HepG2 (cell line): ENCODE measurements around the gene SNRNP200. TPM values are rescaled to one million over a fixed set of nuclear protein-coding genes. Genes with fewer than 3 reads are reported as not detected.
A peak's percentile ranks its signal among the peaks of the same experiment; 100 is the strongest.

Experiments
- ASH2L ChIP-seq: fragments of 300-600, 200-600 bp; sonication (generic); IDR thresholded peaks from 2 replicates; pipeline ENCODE4 v1.7.0; 2017; ENCODE audit warnings: low read depth, mild to moderate bottlenecking, moderate library complexity, mixed read lengths, low read length; ENCODE audit not compliant: insufficient read length
- ATF7-NPFF ChIP-seq: sonication (generic); formaldehyde crosslinking; IDR thresholded peaks from 2 replicates; pipeline ENCODE4 v1.8.1; 2023; ENCODE audit warnings: mild to moderate bottlenecking, low read depth, missing genetic modification reagents, moderate library complexity
- DBP ChIP-seq: sonication (generic); formaldehyde crosslinking; IDR thresholded peaks from 2 replicates; pipeline ENCODE4 v1.4.0; 2020; ENCODE audit warnings: missing genetic modification reagents; ENCODE audit errors: not compliant biosample characterization
- HMGXB4 ChIP-seq, 2 experiments: sonication (generic) in 1 of 2; formaldehyde crosslinking in 1 of 2; IDR thresholded peaks; 2 replicates each; pipeline versions ENCODE4 v1.4.0 to v1.6.1; 2018 to 2020; ENCODE audit warnings: missing genetic modification reagents in 2 of 2, borderline replicate concordance in 1 of 2, low read depth in 1 of 2, mild to moderate bottlenecking in 1 of 2, missing biosample characterization in 1 of 2
- JARID2 ChIP-seq: sonication (generic); formaldehyde crosslinking; IDR thresholded peaks from 2 replicates; pipeline ENCODE4 v1.8.1; 2023; ENCODE audit warnings: missing genetic modification reagents, inconsistent platforms; ENCODE audit not compliant: insufficient replicate concordance
- MLLT10 ChIP-seq: sonication (generic); formaldehyde crosslinking; IDR thresholded peaks from 2 replicates; pipeline ENCODE4 v1.4.0; 2020; ENCODE audit warnings: missing genetic modification reagents
- RBAK ChIP-seq: sonication (generic); formaldehyde crosslinking; IDR thresholded peaks from 2 replicates; pipeline ENCODE4 v1.5.1; 2020; ENCODE audit warnings: mild to moderate bottlenecking, missing genetic modification reagents
- SMC3 ChIP-seq: IDR thresholded peaks from 2 replicates; pipeline ENCODE4 v1.6.1; 2011; ENCODE audit warnings: low read length, improper control_type of control experiment
- SNAI1 ChIP-seq: sonication (generic); formaldehyde crosslinking; IDR thresholded peaks from 2 replicates; pipeline ENCODE4 v1.5.0; 2020; ENCODE audit warnings: mild to moderate bottlenecking, missing genetic modification reagents, borderline replicate concordance
- SOX6 ChIP-seq, 2 experiments: fragments of 450-650 bp in 1 of 2; sonication (generic) in 1 of 2; formaldehyde crosslinking in 1 of 2; IDR thresholded peaks; 2 replicates each; pipeline versions ENCODE4 v1.4.0 to v1.6.1; 2017 to 2020; ENCODE audit warnings: antibody characterized with exemption in 1 of 2, mild to moderate bottlenecking in 1 of 2, missing genetic modification reagents in 1 of 2
- SRSF1 ChIP-seq: fragments of 200-400 bp; formaldehyde crosslinking; optimal IDR thresholded peaks from 2 replicates; pipeline ENCODE3; 2017; ENCODE audit warnings: mild to moderate bottlenecking, low read depth, low read length, moderate library complexity
- TRIM24 ChIP-seq: sonication (generic); formaldehyde crosslinking; IDR thresholded peaks from 2 replicates; pipeline ENCODE4 v1.8.0; 2022; ENCODE audit warnings: mild to moderate bottlenecking, missing genetic modification reagents
- ZFYVE20 ChIP-seq: sonication (generic); formaldehyde crosslinking; IDR thresholded peaks from 2 replicates; pipeline ENCODE4 v1.8.0; 2023; ENCODE audit warnings: low read depth, mild to moderate bottlenecking, moderate library complexity, missing genetic modification reagents, borderline replicate concordance
- ZNF367 ChIP-seq: sonication (generic); formaldehyde crosslinking; IDR thresholded peaks from 2 replicates; pipeline ENCODE4 v1.4.0; 2020; ENCODE audit warnings: missing genetic modification reagents, borderline replicate concordance
- ZNF407 ChIP-seq: sonication (generic); formaldehyde crosslinking; IDR thresholded peaks from one replicate; pipeline ENCODE4 v1.5.1; 2020; ENCODE audit warnings: mild to moderate bottlenecking, missing genetic modification reagents; ENCODE audit errors: not compliant biosample characterization
- ZNF616 ChIP-seq: sonication (generic); formaldehyde crosslinking; IDR thresholded peaks from 2 replicates; pipeline ENCODE4 v1.5.0; 2020; ENCODE audit warnings: low read depth, mild to moderate bottlenecking, missing genetic modification reagents
- ZNF75D ChIP-seq: sonication (generic); formaldehyde crosslinking; IDR thresholded peaks from 2 replicates; pipeline ENCODE4 v1.8.1; 2023; ENCODE audit warnings: missing genetic modification reagents, mild to moderate bottlenecking, borderline replicate concordance
- polyA plus RNA-seq, 8 experiments: library from polyadenylated mRNA; depleted of rRNA in 3 of 8; stranded (reverse) in 7 of 8; unstranded in 1 of 8; fragments of >200 nt; fragmentation: Illumina TruSeq in 4 of 8; extraction: Trizol in 4 of 8; gene quantifications; 2 replicates each; pipeline versions ENCODE4 v1.2.1 to v1.2.3, GENCODE V29; 2011 to 2016; ENCODE audit warnings: low read depth in 4 of 8, missing spikeins in 1 of 8, mixed read lengths in 1 of 8; ENCODE audit not compliant: insufficient read depth in 1 of 8
- total RNA-seq, 5 experiments: library from RNA; depleted of rRNA; stranded (reverse); fragments of >200 nt; fragmentation: Illumina TruSeq; extraction: Trizol; gene quantifications; 2 replicates each; pipeline ENCODE4 v1.2.3, GENCODE V29; 2016; ENCODE audit warnings: low read depth in 1 of 5

Gene SNRNP200
- total and polyA plus RNA-seq, 2 of the 13 experiments (the other 11 are each of a cell fraction or from before 2014, with no cell fraction given), result 99.0 to 232 TPM

GRCh38 chr2:96320728-96321622 lies 15.6 kb upstream of the SNRNP200 start (continued):
- TF ChIP-seq MLLT10 (no peak), ZNF407 (CRISPR knock-in tag) (peak; percentile 50), SNAI1 (no peak), ZNF616 (CRISPR knock-in tag) (0 out of 2 replicates have a peak, but pooled peaks have one; percentile 25), ATF7-NPFF (no peak), DBP (no peak), ZNF367 (no peak), JARID2 (CRISPR knock-in tag) (no peak), SMC3 (no peak), SOX6 (IDR thresholded peaks at IDR 0.05) (no peak), SOX6 (CRISPR knock-in tag; IDR thresholded peaks at IDR 0.05) (no peak), HMGXB4 (CRISPR knock-in tag; IDR thresholded peaks at IDR 0.05; ENCODE audit: borderline replicate concordance in 1 of 2, low read depth in 1 of 2) (no peak), TRIM24 (CRISPR knock-in tag) (no peak), ZFYVE20 (CRISPR knock-in tag) (no peak), SRSF1 (no peak), ASH2L (no peak), RBAK (CRISPR knock-in tag) (no peak), ZNF75D (no peak)
